GM12878 (cell line): Measurements from ENCODE around the gene ANXA3. TPM values are rescaled to one million over a fixed set of nuclear protein-coding genes. Genes with fewer than 3 reads are reported as not detected.

Source experiments
- ATAC-seq: fragments of 200-7000 bp; cut with Tn5 transposase; 3 replicates; pipeline ENCODE4 v1.9.1; 2020; ENCODE audit warnings: mild to moderate bottlenecking, moderate library complexity
- BruUV-seq: library from RNA; stranded (reverse); fragments of 400-500 nt; replicated peaks from 2 replicates; lab custom pipeline; 2021; lab: Mats Ljungman, UMichigan
- CTCF ChIA-PET: fragments of 300-600 bp; sonication (Branson Sonifier 250); formaldehyde crosslinking; extraction: SDS; loops from one replicate; lab custom pipeline; 2021; ENCODE audit warnings: inconsistent platforms; lab: Yijun Ruan, JAX
- POLR2A ChIA-PET: fragments of 350-600 bp; formaldehyde crosslinking; extraction: SDS; loops from one replicate; lab custom pipeline; 2021; ENCODE audit warnings: inconsistent platforms; lab: Charles Lee
- RAD21 ChIA-PET: fragments of 300-600 bp; sonication (Branson Sonifier 250); formaldehyde crosslinking; loops from one replicate; lab custom pipeline; 2023; ENCODE audit warnings: antibody characterized with exemption; ENCODE audit not compliant: unreplicated experiment; lab: Charles Lee
- SMC1A ChIA-PET: fragments of 300-600 bp; sonication (Branson Sonifier 250); formaldehyde crosslinking; loops from one replicate; lab custom pipeline; 2023; ENCODE audit not compliant: unreplicated experiment, uncharacterized antibody; lab: Charles Lee
- DNase-seq: peaks from one replicate; pipeline ENCODE4 v3.0.0-alpha.2; 2011; ENCODE audit warnings: low read depth, low spot score
- FAIRE-seq: peaks from 3 replicates; lab custom pipeline; 2011; peaks lifted over from hg19 to GRCh38; lab: Jason Lieb, UNC
- H2AFZ ChIP-seq: 2 replicates; pipeline ENCODE4 v1.6.0; 2011; ENCODE audit warnings: low read depth, low read length, control low read depth; ENCODE audit not compliant: control insufficient read depth
- H3K27ac ChIP-seq: 2 replicates; pipeline ENCODE4 v1.5.1; 2011; ENCODE audit warnings: control low read depth; ENCODE audit not compliant: control insufficient read depth, insufficient read depth
- H3K27me3 ChIP-seq, 2 experiments: replicated peaks in 1 of 2; 2 replicates each; pipeline versions ENCODE4 v1.6.0 to v1.6.1; 2011; ENCODE audit warnings: low read length in 1 of 2; ENCODE audit not compliant: control insufficient read depth in 2 of 2, insufficient read depth in 2 of 2
- H3K36me3 ChIP-seq, 2 experiments: 2 replicates each; pipeline ENCODE4 v1.5.1; 2011; ENCODE audit warnings: low read length in 1 of 2; ENCODE audit not compliant: control insufficient read depth in 2 of 2, insufficient read depth in 2 of 2
- H3K4me1 ChIP-seq: 2 replicates; pipeline ENCODE4 v1.6.1; 2011; ENCODE audit warnings: mild to moderate bottlenecking, low read length, moderate library complexity, mixed read lengths; ENCODE audit not compliant: control insufficient read depth, insufficient read depth
- H3K4me2 ChIP-seq: 2 replicates; pipeline ENCODE4 v1.6.0; 2011; ENCODE audit warnings: control low read depth; ENCODE audit not compliant: control insufficient read depth, insufficient read depth
- H3K4me3 ChIP-seq: fragments of 200-600 bp; sonication (generic); 2 replicates; pipeline ENCODE4 v1.5.1; 2016
- H3K79me2 ChIP-seq: 2 replicates; pipeline ENCODE4 v1.6.0; 2011; ENCODE audit warnings: low read length; ENCODE audit not compliant: control insufficient read depth, insufficient read depth
- H3K9ac ChIP-seq: 2 replicates; pipeline ENCODE4 v1.8.0; 2011; ENCODE audit warnings: low read length, control low read depth, mixed read lengths; ENCODE audit not compliant: control insufficient read depth, insufficient read depth
- H3K9me3 ChIP-seq: replicated peaks from 3 replicates; pipeline ENCODE4 v1.5.1; 2011; ENCODE audit warnings: mild to moderate bottlenecking, low read length; ENCODE audit not compliant: control insufficient read depth, insufficient read depth
- H4K20me1 ChIP-seq: 2 replicates; pipeline ENCODE4 v1.6.0; 2011; ENCODE audit not compliant: control insufficient read depth, insufficient read depth
- ELK1 ChIP-seq: IDR thresholded peaks from 2 replicates; pipeline ENCODE4 v1.6.1; 2012; ENCODE audit warnings: low read depth, low read length, improper control_type of control experiment
- MEF2A ChIP-seq: IDR thresholded peaks from 2 replicates; pipeline ENCODE4 v1.6.1; 2011; ENCODE audit warnings: low read depth, mild to moderate bottlenecking, low read length, moderate library complexity; ENCODE audit not compliant: insufficient read depth
- MXI1 ChIP-seq: fragments of 150-350 bp; IDR thresholded peaks from 2 replicates; pipeline ENCODE4 v1.6.1; 2011; ENCODE audit warnings: low read depth, mild to moderate bottlenecking, inconsistent platforms, low read length, improper control_type of control experiment
- TAF1 ChIP-seq: IDR thresholded peaks from 2 replicates; pipeline ENCODE4 v1.6.1; 2011; ENCODE audit warnings: mild to moderate bottlenecking, low read depth, low read length, borderline replicate concordance
- TBL1XR1 ChIP-seq: IDR thresholded peaks from 2 replicates; pipeline ENCODE4 v1.6.1; 2012; ENCODE audit warnings: low read depth, low read length, improper control_type of control experiment
- ZBED1 ChIP-seq: IDR thresholded peaks from 2 replicates; pipeline ENCODE4 v1.6.1; 2016; ENCODE audit warnings: borderline replicate concordance
- ZBTB11 ChIP-seq: fragments of 450-650 bp; formaldehyde crosslinking; IDR thresholded peaks from 2 replicates; pipeline ENCODE4 v1.5.0; 2022; ENCODE audit warnings: mild to moderate bottlenecking, missing genetic modification characterization
- WGBS: methylation state at CpG from one replicate; pipeline ENCODE4 v1.1.6; 2016; ENCODE audit warnings: low lambda C conversion rate; ENCODE audit not compliant: insufficient replicate concordance, insufficient coverage; ENCODE audit errors: missing lambda C conversion rate; 5-methylcytosine and 5-hydroxymethylcytosine counted together
- in situ Hi-C: fragments of 300-500 bp; cut with MboI; formaldehyde crosslinking; loops from 9 replicates; pipeline ENCODE4 v1.14.3; 2018; ENCODE audit warnings: mixed read lengths
- intact Hi-C: fragments of 100-400 bp; cut with micrococcal nuclease; formaldehyde crosslinking; loops from one replicate; pipeline ENCODE4 v1.14.2; 2022; ENCODE audit not compliant: unreplicated experiment
- polyA plus RNA-seq, 11 experiments: library from polyadenylated mRNA; depleted of rRNA in 4 of 11; unstranded in 6 of 11; stranded (reverse) in 5 of 11; fragments of >200 nt; fragmentation: Nextera tagmentation in 4 of 11; fragmentation: Illumina TruSeq in 1 of 11; extraction: Ambion mirVana in 4 of 11; extraction: Trizol in 1 of 11; gene quantifications; 1 replicate in 1 of 11; 2 replicates in 10 of 11; pipeline versions ENCODE4 v1.2.1 to v1.2.3, GENCODE V29; 2011 to 2016; ENCODE audit warnings: inconsistent platforms in 2 of 11, missing spikeins in 2 of 11, low read depth in 1 of 11
- total RNA-seq, 4 experiments: library from RNA; depleted of rRNA in 3 of 4; stranded (reverse); fragments of >200 nt in 3 of 4; fragmentation: Illumina TruSeq in 1 of 4; extraction: Trizol in 1 of 4; gene quantifications; 2 replicates each; pipeline versions ENCODE4 v1.2.1 to v1.2.3, GENCODE V29; 2013 to 2021

ANXA3 gene
- total and polyA plus RNA-seq, 10 of the 15 experiments (the other 5 are each of a cell fraction or from before 2014, with no cell fraction given), result 0.28 to 14.7 (median 0.91) TPM

- RAD21 ChIA-PET, result no interaction called here
- 0% methylated on average over 1 of the region's 1 CpG for WGBS
- Histone ChIP-seq H3K9ac (no peak overlapping the region), H4K20me1 (no peaks in the 10 kb centered on the region), H3K4me2 (no peak overlapping the region), H2AFZ (no peak overlapping the region), H3K27ac (no peak overlapping the region), H3K36me3 (no peaks in the 10 kb centered on the region), H3K4me3 (no peak overlapping the region), H3K4me1 (no peaks in the 10 kb centered on the region), H3K9me3 (no peaks in the 10 kb centered on the region), H3K27me3 (0 out of 4 replicates have a peak, but pooled peaks cover 0 to 3% of the 10 kb centered on the region in 2 experiments), H3K79me2 (no peaks in the 10 kb centered on the region)
- SMC1A ChIA-PET, result interaction anchor here (0.6 kb wide), 1 partner anchor 894 kb away, joined by 3 read pairs; no protein-coding TSS in a partner anchor
- POLR2A ChIA-PET, result interaction anchor here (0.6 kb wide), 1 partner anchor 16 kb away, joined by 4 read pairs; no protein-coding TSS in a partner anchor
- intact Hi-C loops (no loop called here), in situ Hi-C loops (no loop called here)
- ATAC-seq, result no peak
- BruUV-seq, result no TSS peak
- no peak for FAIRE-seq
- DNase-seq, result no peak
- CTCF ChIA-PET, result interaction anchor here (0.5 to 1.9 kb wide), 3 partner anchors 10 to 433 kb away, joined by 3 to 5 read pairs (median 3); no protein-coding TSS in a partner anchor
- TF ChIP-seq MEF2A (no peak), ZBED1 (no peak), ZBTB11 (CRISPR knock-in tag) (no peak), TBL1XR1 (no peak), MXI1 (no peak), TAF1 (no peak), ELK1 (no peak)
Observed at GRCh38 chr4:78524009-78524408, 27.6 kb upstream of the ANXA3 start.
